WTC11 (cell line): ENCODE results near the gene SERPINB13. TPM values are rescaled to one million over a fixed set of nuclear protein-coding genes. Genes with fewer than 3 reads are reported as not detected.

ENCODE experiments used
- ATAC-seq: fragments of 200-7000 bp; cut with Tn5 transposase; 2 replicates; pipeline ENCODE4 v1.10.0; 2021; ENCODE audit warnings: mild to moderate bottlenecking, moderate library complexity
- Bru-seq: library from RNA; stranded (reverse); fragments of 400-500 nt; gene quantifications from one replicate; lab custom pipeline; 2021; lab: Mats Ljungman, UMichigan
- CTCF ChIA-PET: fragments of 300-600 bp; sonication (Branson Sonifier 250); formaldehyde crosslinking; loops from one replicate; lab custom pipeline; 2021; ENCODE audit warnings: antibody characterized with exemption; lab: Charles Lee
- POLR2A ChIA-PET: fragments of 350-600 bp; sonication (Branson Sonifier 250); formaldehyde crosslinking; loops from one replicate; lab custom pipeline; 2021; ENCODE audit warnings: antibody characterized with exemption; lab: Charles Lee
- DNase-seq: peaks from one replicate; pipeline ENCODE4 v3.0.0; 2021; ENCODE audit warnings: low spot score
- H3K27ac Mint-ChIP-seq: 2 replicates; pipeline ENCODE4 v1.8.0; 2021; ENCODE audit warnings: mixed read lengths
- H3K27me3 Mint-ChIP-seq: 2 replicates; pipeline ENCODE4 v1.8.0; 2021; ENCODE audit warnings: low read depth, mild to moderate bottlenecking, moderate library complexity, mixed read lengths
- H3K36me3 Mint-ChIP-seq: 2 replicates; pipeline ENCODE4 v1.8.0; 2021; ENCODE audit warnings: mixed read lengths
- H3K4me1 Mint-ChIP-seq: 2 replicates; pipeline ENCODE4 v1.8.0; 2022; ENCODE audit warnings: mixed read lengths
- H3K4me3 Mint-ChIP-seq: 2 replicates; pipeline ENCODE4 v1.8.0; 2021; ENCODE audit warnings: mild to moderate bottlenecking, moderate library complexity, mixed read lengths
- H3K9me3 Mint-ChIP-seq: 2 replicates; pipeline ENCODE4 v1.8.0; 2021; ENCODE audit warnings: mixed read lengths
- CREB1 ChIP-seq: sonication (generic); formaldehyde crosslinking; IDR thresholded peaks from 2 replicates; pipeline ENCODE4 v1.8.0; 2023; ENCODE audit warnings: mild to moderate bottlenecking, missing genetic modification reagents
- IRF1 ChIP-seq: sonication (generic); formaldehyde crosslinking; IDR thresholded peaks from 2 replicates; pipeline ENCODE4 v1.8.0; 2023; ENCODE audit warnings: missing genetic modification reagents
- JUN ChIP-seq: sonication (generic); formaldehyde crosslinking; IDR thresholded peaks from 2 replicates; pipeline ENCODE4 v1.8.0; 2023; ENCODE audit warnings: mild to moderate bottlenecking, missing genetic modification reagents
- KAT7 ChIP-seq: sonication (generic); formaldehyde crosslinking; IDR thresholded peaks from 2 replicates; pipeline ENCODE4 v1.8.1; 2023; ENCODE audit warnings: missing genetic modification reagents, mild to moderate bottlenecking, borderline replicate concordance
- NFATC4 ChIP-seq: fragments of 250-450 bp; sonication (Bioruptor Pico); IDR thresholded peaks from 2 replicates; pipeline ENCODE4 v1.9.0; 2021; ENCODE audit warnings: mild to moderate bottlenecking
- NFE2L1 ChIP-seq: sonication (generic); formaldehyde crosslinking; IDR thresholded peaks from 2 replicates; pipeline ENCODE4 v1.8.1; 2023; ENCODE audit warnings: missing genetic modification reagents
- NFYB ChIP-seq: sonication (generic); formaldehyde crosslinking; conservative IDR thresholded peaks from 2 replicates; pipeline ENCODE4 v1.8.0; 2022; ENCODE audit warnings: low read depth, missing genetic modification reagents
- OVOL2 ChIP-seq: fragments of 250-450 bp; sonication (Bioruptor Pico); IDR thresholded peaks from 2 replicates; pipeline ENCODE4 v1.9.0; 2021; ENCODE audit warnings: mild to moderate bottlenecking, borderline replicate concordance
- PREB ChIP-seq: sonication (generic); formaldehyde crosslinking; IDR thresholded peaks from 2 replicates; pipeline ENCODE4 v1.8.1; 2022; ENCODE audit warnings: mild to moderate bottlenecking, missing genetic modification reagents, moderate library complexity, borderline replicate concordance
- RELA ChIP-seq: sonication (generic); formaldehyde crosslinking; IDR thresholded peaks from 2 replicates; pipeline ENCODE4 v1.8.1; 2022; ENCODE audit warnings: missing genetic modification reagents, mild to moderate bottlenecking, borderline replicate concordance
- SP1 ChIP-seq: sonication (generic); formaldehyde crosslinking; conservative IDR thresholded peaks from 2 replicates; pipeline ENCODE4 v1.8.1; 2022; ENCODE audit warnings: missing genetic modification reagents
- STAT6 ChIP-seq: sonication (generic); formaldehyde crosslinking; conservative IDR thresholded peaks from 2 replicates; pipeline ENCODE4 v1.8.1; 2023; ENCODE audit warnings: mild to moderate bottlenecking, low read depth, missing genetic modification reagents, moderate library complexity
- ZNF232 ChIP-seq: sonication (generic); formaldehyde crosslinking; IDR thresholded peaks from 2 replicates; pipeline ENCODE4 v1.8.0; 2022; ENCODE audit warnings: mild to moderate bottlenecking, missing genetic modification reagents
- ZNF423 ChIP-seq: fragments of 250-450 bp; sonication (Bioruptor Pico); IDR thresholded peaks from 2 replicates; pipeline ENCODE4 v2.1.2; 2022; ENCODE audit warnings: mild to moderate bottlenecking, moderate library complexity
- ZNF425 ChIP-seq: fragments of 250-450 bp; sonication (Bioruptor Pico); conservative IDR thresholded peaks from 2 replicates; pipeline ENCODE4 v1.9.0; 2021; ENCODE audit warnings: mild to moderate bottlenecking
- long read RNA-seq, 3 experiments: library from RNA in 1 of 3; library from capped mRNA in 1 of 3; library from polyadenylated mRNA in 1 of 3; unstranded in 2 of 3; stranded (forward) in 1 of 3; transcript quantifications; one replicate each; pipeline ENCODE4 v2.0.0, GENCODE V29; 2021
- total RNA-seq: library from RNA; stranded (reverse); gene quantifications from 3 replicates; pipeline ENCODE4 v1.2.3, GENCODE V29; 2021
- TF ChIP-seq, protein P1 (sequence below): sonication (generic); formaldehyde crosslinking; IDR thresholded peaks from 2 replicates; pipeline ENCODE4 v1.8.0; 2022; ENCODE audit warnings: mild to moderate bottlenecking, missing genetic modification reagents
- TF ChIP-seq, protein P2 (sequence below): sonication (generic); formaldehyde crosslinking; IDR thresholded peaks from 2 replicates; pipeline ENCODE4 v1.8.1; 2022; ENCODE audit warnings: mild to moderate bottlenecking, moderate library complexity, missing genetic modification reagents
- TF ChIP-seq, protein P3 (sequence below): fragments of 250-450 bp; sonication (Bioruptor Pico); IDR thresholded peaks from 2 replicates; pipeline ENCODE4 v1.9.0; 2021; ENCODE audit warnings: mild to moderate bottlenecking
- TF ChIP-seq, protein P4 (sequence below): sonication (generic); formaldehyde crosslinking; IDR thresholded peaks from 2 replicates; pipeline ENCODE4 v1.8.0; 2022; ENCODE audit warnings: missing genetic modification reagents

SERPINB13 gene
- total RNA-seq (not detected in 3 replicates), Bru-seq, nascent RNA (not detected)
- long read RNA-seq, experiment 1, result 0 reads
- long read RNA-seq, experiment 2, result 0 reads
- long read RNA-seq, experiment 3, result 0 reads

DNA sequence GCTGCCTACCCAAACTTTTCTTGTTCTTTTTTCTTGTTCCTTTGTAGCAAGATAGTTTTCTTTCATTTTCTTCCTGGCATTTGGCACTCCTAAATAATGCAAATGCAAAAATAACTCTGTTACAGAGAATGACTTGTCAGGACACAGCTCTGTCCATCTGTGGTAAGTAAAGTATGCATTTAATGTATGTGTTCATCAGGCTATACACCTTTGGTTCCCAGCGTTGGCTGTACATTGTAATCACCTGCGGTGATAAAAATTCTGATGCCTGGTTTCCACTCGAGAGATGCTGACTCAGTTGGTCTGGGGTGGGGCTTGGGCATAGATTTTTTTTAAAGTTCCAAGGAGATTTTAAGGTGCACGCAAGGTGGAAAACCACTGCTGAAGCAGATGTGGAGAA is at the start of gene SERPINB13:
Gene SERPINB13, plus strand, starts transcription at position 378 of the 400 bp plus-strand sequence. CDS start 1,325 bp downstream, outside the sequence.
- TF ChIP-seq ZNF232 (no peak), IRF1 (CRISPR knock-in tag) (no peak), PREB (CRISPR knock-in tag) (no peak), SP1 (CRISPR knock-in tag) (no peak), JUN (no peak), KAT7 (CRISPR knock-in tag) (no peak)
- TF ChIP-seq, protein P1, sequence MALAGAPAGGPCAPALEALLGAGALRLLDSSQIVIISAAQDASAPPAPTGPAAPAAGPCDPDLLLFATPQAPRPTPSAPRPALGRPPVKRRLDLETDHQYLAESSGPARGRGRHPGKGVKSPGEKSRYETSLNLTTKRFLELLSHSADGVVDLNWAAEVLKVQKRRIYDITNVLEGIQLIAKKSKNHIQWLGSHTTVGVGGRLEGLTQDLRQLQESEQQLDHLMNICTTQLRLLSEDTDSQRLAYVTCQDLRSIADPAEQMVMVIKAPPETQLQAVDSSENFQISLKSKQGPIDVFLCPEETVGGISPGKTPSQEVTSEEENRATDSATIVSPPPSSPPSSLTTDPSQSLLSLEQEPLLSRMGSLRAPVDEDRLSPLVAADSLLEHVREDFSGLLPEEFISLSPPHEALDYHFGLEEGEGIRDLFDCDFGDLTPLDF (CRISPR knock-in tag), result no peak
- ChIA-PET POLR2A (no interaction called here), CTCF (no interaction called here)
- Mint-ChIP-seq H3K4me3 (no peak within 1 kb of the TSS), H3K36me3 (no peaks in the 10 kb centered on the region), H3K9me3 (no peaks in the 10 kb centered on the region), H3K27ac (no peak within 1 kb of the TSS), H3K27me3 (no peaks in the 10 kb centered on the region), H3K4me1 (no peaks in the 10 kb centered on the region)
- DNase-seq, result no peak
- ATAC-seq, result no peak

- peaks cover 19% of the 10 kb centered on the region for H3K4me1 Mint-ChIP-seq
- no peaks in the 10 kb centered on the region for H3K27me3 Mint-ChIP-seq
- ChIA-PET POLR2A (no interaction called here), CTCF (interaction anchor here (1.0 to 2.2 kb wide), 2 partner anchors 21 to 29 kb away, joined by 4 to 5 read pairs; no protein-coding TSS in a partner anchor)
- 0 out of 2 replicates have a peak, but pooled peaks have one; percentile 34 for ATAC-seq
- no peak for DNase-seq
- no peak overlapping the region for H3K4me3 Mint-ChIP-seq
- H3K27ac Mint-ChIP-seq, result peak overlapping the region; percentile 83
- H3K36me3 Mint-ChIP-seq, result no peaks in the 10 kb centered on the region; the same call in 1 of the 2 replicates
- peaks cover 18% of the 10 kb centered on the region for H3K9me3 Mint-ChIP-seq
- TF ChIP-seq, protein P2, sequence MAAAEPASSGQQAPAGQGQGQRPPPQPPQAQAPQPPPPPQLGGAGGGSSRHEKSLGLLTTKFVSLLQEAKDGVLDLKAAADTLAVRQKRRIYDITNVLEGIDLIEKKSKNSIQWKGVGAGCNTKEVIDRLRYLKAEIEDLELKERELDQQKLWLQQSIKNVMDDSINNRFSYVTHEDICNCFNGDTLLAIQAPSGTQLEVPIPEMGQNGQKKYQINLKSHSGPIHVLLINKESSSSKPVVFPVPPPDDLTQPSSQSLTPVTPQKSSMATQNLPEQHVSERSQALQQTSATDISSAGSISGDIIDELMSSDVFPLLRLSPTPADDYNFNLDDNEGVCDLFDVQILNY (CRISPR knock-in tag), result no peak
- no peak for TF ChIP-seq ZNF425
- no peak for TF ChIP-seq PREB (CRISPR knock-in tag)
- no peak for TF ChIP-seq NFYB (CRISPR knock-in tag)
- TF ChIP-seq STAT6 (CRISPR knock-in tag), result no peak
- TF ChIP-seq, protein P3, sequence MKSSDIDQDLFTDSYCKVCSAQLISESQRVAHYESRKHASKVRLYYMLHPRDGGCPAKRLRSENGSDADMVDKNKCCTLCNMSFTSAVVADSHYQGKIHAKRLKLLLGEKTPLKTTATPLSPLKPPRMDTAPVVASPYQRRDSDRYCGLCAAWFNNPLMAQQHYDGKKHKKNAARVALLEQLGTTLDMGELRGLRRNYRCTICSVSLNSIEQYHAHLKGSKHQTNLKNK (CRISPR knock-in tag), result no peak
- TF ChIP-seq RELA (CRISPR knock-in tag), result no peak
- TF ChIP-seq CREB1, result no peak
- TF ChIP-seq NFE2L1 (CRISPR knock-in tag), result no peak
- no peak for TF ChIP-seq NFATC4 (CRISPR knock-in tag)
- TF ChIP-seq OVOL2 (CRISPR knock-in tag), result no peak
- TF ChIP-seq, protein P4, sequence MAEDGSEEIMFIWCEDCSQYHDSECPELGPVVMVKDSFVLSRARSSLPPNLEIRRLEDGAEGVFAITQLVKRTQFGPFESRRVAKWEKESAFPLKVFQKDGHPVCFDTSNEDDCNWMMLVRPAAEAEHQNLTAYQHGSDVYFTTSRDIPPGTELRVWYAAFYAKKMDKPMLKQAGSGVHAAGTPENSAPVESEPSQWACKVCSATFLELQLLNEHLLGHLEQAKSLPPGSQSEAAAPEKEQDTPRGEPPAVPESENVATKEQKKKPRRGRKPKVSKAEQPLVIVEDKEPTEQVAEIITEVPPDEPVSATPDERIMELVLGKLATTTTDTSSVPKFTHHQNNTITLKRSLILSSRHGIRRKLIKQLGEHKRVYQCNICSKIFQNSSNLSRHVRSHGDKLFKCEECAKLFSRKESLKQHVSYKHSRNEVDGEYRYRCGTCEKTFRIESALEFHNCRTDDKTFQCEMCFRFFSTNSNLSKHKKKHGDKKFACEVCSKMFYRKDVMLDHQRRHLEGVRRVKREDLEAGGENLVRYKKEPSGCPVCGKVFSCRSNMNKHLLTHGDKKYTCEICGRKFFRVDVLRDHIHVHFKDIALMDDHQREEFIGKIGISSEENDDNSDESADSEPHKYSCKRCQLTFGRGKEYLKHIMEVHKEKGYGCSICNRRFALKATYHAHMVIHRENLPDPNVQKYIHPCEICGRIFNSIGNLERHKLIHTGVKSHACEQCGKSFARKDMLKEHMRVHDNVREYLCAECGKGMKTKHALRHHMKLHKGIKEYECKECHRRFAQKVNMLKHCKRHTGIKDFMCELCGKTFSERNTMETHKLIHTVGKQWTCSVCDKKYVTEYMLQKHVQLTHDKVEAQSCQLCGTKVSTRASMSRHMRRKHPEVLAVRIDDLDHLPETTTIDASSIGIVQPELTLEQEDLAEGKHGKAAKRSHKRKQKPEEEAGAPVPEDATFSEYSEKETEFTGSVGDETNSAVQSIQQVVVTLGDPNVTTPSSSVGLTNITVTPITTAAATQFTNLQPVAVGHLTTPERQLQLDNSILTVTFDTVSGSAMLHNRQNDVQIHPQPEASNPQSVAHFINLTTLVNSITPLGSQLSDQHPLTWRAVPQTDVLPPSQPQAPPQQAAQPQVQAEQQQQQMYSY (CRISPR knock-in tag), result no peak
- no peak for TF ChIP-seq KAT7 (CRISPR knock-in tag)
- TF ChIP-seq ZNF423 (CRISPR knock-in tag), result no peak
Observed at GRCh38 chr18:63539904-63540510, 47.1 kb upstream of the SERPINB13 start.
